ENCODE measurements around the gene HDAC4. TPM values are rescaled to one million over a fixed set of nuclear protein-coding genes. Genes with fewer than 3 reads are reported as not detected.

The HDAC4 gene
- total and polyA plus RNA-seq, 2 donors (not counting 1 experiment from before 2014, with no cell fraction given) = 13.5 to 46.0 TPM

DNA sequence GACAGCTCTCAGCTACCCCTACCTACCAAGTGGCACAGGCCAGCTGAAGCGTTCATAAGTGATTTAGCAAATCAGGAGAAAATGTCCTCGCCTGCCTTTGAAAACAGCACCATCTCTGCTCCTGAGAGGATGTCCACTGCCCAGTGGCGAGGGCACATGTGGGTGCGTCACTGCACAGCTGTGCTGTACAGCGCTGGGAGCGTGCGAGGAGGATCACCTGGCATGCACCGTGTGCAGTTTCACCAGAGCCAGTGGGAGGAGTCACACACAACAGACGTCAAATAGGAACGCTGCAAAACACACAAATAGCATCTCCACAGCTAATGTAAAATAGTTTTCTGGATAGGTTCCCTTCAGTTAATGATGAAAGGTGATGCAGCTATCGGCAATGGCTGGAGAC lies 154.1 kb downstream of the HDAC4 start:
- Histone ChIP-seq H4K20me1 (ENCODE audit: control insufficient read depth, insufficient read depth, low read length, poor library complexity, severe bottlenecking) (peaks cover 78% of the 10 kb centered on the region), H3K79me2 (ENCODE audit: control insufficient read depth, insufficient read depth, low read length) (peaks cover 75% of the 10 kb centered on the region), H3K27ac (ENCODE audit: low read length in 2 of 2) (no peak overlapping the region), H3K4me3 (ENCODE audit: control extremely low read depth in 1 of 5, extremely low read depth in 1 of 5, insufficient read depth in 1 of 5, low read depth in 2 of 5, low read length in 4 of 5) (no peak overlapping the region), H3K9ac (ENCODE audit: low read length) (no peak overlapping the region), H3K27me3 (replicated peaks in 1 of 4; ENCODE audit: control extremely low read depth in 1 of 4, control insufficient read depth in 3 of 4, insufficient read depth in 4 of 4, low read length in 3 of 4) (peaks cover 0 to 29% (median 6%) of the 10 kb centered on the region in 4 experiments), H3K36me3 (replicated peaks in 1 of 2; ENCODE audit: control extremely low read depth in 1 of 2, control insufficient read depth in 1 of 2, extremely low read depth in 1 of 2, insufficient read depth in 2 of 2, low read length in 1 of 2) (no peaks in the 10 kb centered on the region), H3K4me2 (replicated peaks; ENCODE audit: low read depth, low read length, poor library complexity, severe bottlenecking) (no peak overlapping the region), H3K4me1 (ENCODE audit: control insufficient read depth in 2 of 2, insufficient read depth in 2 of 2, low read length in 2 of 2) (no peaks in the 10 kb centered on the region), H2AFZ (ENCODE audit: insufficient read depth, low read depth, low read length, poor library complexity, severe bottlenecking) (no peak overlapping the region), H3K9me3 (ENCODE audit: control extremely low read depth in 1 of 3, control insufficient read depth in 2 of 3, insufficient read depth in 1 of 3, low read length in 2 of 3) (peaks cover 0 to 2% (median 0%) of the 10 kb centered on the region in 3 donors)
- Mint-ChIP-seq H3K27ac (no peak overlapping the region), H3K4me3 (no peak overlapping the region), H3K9me3 (ENCODE audit: insufficient read depth) (no peaks in the 10 kb centered on the region), H3K4me1 (peaks cover 3% of the 10 kb centered on the region), H3K27me3 (peaks cover 10% of the 10 kb centered on the region)
- POLR2A ChIA-PET = no interaction called here
- no peak for DNase-seq
- no peak for ATAC-seq (ENCODE audit: low read depth)
- WGBS (ENCODE audit: insufficient coverage) = 88% methylated on average over 8 of the region's 11 CpGs
- CTCF ChIA-PET = no interaction called here
- intact Hi-C loops (cut with micrococcal nuclease) = no loop called here
- no peak for TF ChIP-seq EZH2 (IDR thresholded peaks at IDR 0.05; ENCODE audit: borderline replicate concordance, insufficient read depth, low read depth, low read length, poor library complexity, severe bottlenecking)
- TF ChIP-seq, protein P1, sequence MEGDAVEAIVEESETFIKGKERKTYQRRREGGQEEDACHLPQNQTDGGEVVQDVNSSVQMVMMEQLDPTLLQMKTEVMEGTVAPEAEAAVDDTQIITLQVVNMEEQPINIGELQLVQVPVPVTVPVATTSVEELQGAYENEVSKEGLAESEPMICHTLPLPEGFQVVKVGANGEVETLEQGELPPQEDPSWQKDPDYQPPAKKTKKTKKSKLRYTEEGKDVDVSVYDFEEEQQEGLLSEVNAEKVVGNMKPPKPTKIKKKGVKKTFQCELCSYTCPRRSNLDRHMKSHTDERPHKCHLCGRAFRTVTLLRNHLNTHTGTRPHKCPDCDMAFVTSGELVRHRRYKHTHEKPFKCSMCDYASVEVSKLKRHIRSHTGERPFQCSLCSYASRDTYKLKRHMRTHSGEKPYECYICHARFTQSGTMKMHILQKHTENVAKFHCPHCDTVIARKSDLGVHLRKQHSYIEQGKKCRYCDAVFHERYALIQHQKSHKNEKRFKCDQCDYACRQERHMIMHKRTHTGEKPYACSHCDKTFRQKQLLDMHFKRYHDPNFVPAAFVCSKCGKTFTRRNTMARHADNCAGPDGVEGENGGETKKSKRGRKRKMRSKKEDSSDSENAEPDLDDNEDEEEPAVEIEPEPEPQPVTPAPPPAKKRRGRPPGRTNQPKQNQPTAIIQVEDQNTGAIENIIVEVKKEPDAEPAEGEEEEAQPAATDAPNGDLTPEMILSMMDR (IDR thresholded peaks at IDR 0.05) = no peak

DNA sequence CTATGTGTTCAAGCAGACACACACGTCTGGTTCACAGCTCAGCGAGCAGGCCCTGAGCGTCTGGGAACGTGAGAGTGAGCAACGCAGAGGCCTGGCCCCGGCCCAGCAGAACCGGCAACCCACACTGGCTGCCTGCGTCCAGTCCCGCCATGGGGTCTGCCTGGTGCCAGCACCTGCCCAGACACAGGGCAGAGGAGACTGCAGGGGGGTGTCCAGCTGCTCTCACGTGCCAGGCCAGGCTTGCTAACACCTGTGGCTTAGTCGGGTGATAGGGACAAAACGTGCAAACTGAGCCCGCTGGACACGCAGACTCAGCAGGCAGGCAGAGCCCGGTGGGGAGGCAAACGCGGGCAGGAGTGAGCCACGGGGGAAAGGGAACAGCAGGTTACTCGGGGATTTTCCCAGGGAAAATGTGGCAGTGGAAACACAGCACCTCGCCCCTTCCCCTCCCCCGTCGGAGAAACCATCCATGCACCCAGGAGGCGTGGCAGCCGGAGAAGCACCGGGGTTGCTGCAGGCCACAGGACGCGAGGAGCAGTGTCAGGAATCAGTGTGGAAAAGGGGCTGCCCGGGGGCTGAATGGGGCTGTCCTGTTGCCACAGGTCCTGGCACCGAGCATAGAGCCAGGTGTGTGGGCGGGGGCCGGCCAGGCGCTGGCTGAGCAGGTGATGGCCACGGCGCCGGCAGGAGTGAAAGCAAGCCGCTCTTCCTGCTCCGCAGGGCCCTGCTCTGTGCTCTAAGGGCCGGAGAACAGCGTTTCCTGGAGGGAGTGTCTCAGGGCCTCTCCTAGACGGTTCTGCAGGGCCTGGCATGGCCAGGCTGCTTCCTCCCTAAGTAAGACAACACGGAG lies 154.7 kb downstream of the HDAC4 start:
- Mint-ChIP-seq H3K9me3 (ENCODE audit: insufficient read depth) (no peaks in the 10 kb centered on the region), H3K4me3 (no peak overlapping the region), H3K4me1 (peaks cover 2% of the 10 kb centered on the region), H3K27me3 (peaks cover 6% of the 10 kb centered on the region), H3K27ac (no peak overlapping the region)
- no peak overlapping the region for H3K9ac ChIP-seq (ENCODE audit: low read length)
- intact Hi-C loops (cut with micrococcal nuclease) = no loop called here
- DNase-seq (no peak), ATAC-seq (ENCODE audit: low read depth) (no peak)
- H3K4me1 ChIP-seq (ENCODE audit: control insufficient read depth in 2 of 2, insufficient read depth in 2 of 2, low read length in 2 of 2) = peaks cover 0 to 1% of the 10 kb centered on the region in 2 donors
- H3K36me3 ChIP-seq (replicated peaks in 1 of 2; ENCODE audit: control extremely low read depth in 1 of 2, control insufficient read depth in 1 of 2, extremely low read depth in 1 of 2, insufficient read depth in 2 of 2, low read length in 1 of 2) = no peaks in the 10 kb centered on the region
- peaks cover 70% of the 10 kb centered on the region for H3K79me2 ChIP-seq (ENCODE audit: control insufficient read depth, insufficient read depth, low read length)
- H3K27ac ChIP-seq (ENCODE audit: low read length in 2 of 2) = no peak overlapping the region
- H3K4me3 ChIP-seq (ENCODE audit: control extremely low read depth in 1 of 5, extremely low read depth in 1 of 5, insufficient read depth in 1 of 5, low read depth in 2 of 5, low read length in 4 of 5) = no peak overlapping the region
- H3K4me2 ChIP-seq (replicated peaks; ENCODE audit: low read depth, low read length, poor library complexity, severe bottlenecking) = no peak overlapping the region
- WGBS (ENCODE audit: insufficient coverage) = 89% methylated on average over 37 of the region's 41 CpGs
- ChIA-PET POLR2A (no interaction called here), CTCF (no interaction called here)
- peaks cover 0 to 2% (median 0%) of the 10 kb centered on the region in 3 donors for H3K9me3 ChIP-seq (ENCODE audit: control extremely low read depth in 1 of 3, control insufficient read depth in 2 of 3, insufficient read depth in 1 of 3, low read length in 2 of 3)
- no peak overlapping the region for H2AFZ ChIP-seq (ENCODE audit: insufficient read depth, low read depth, low read length, poor library complexity, severe bottlenecking)
- H4K20me1 ChIP-seq (ENCODE audit: control insufficient read depth, insufficient read depth, low read length, poor library complexity, severe bottlenecking) = peaks cover 73% of the 10 kb centered on the region
- TF ChIP-seq, protein P1 (IDR thresholded peaks at IDR 0.05) = no peak
- peaks cover 0 to 23% (median 3%) of the 10 kb centered on the region in 4 experiments for H3K27me3 ChIP-seq (replicated peaks in 1 of 4; ENCODE audit: control extremely low read depth in 1 of 4, control insufficient read depth in 3 of 4, insufficient read depth in 4 of 4, low read length in 3 of 4)
